Measurements from ENCODE around the gene C1QTNF2. TPM values are rescaled to one million over a fixed set of nuclear protein-coding genes. Genes with fewer than 3 reads are reported as not detected.

The C1QTNF2 gene
- polyA plus RNA-seq, 12 donors = 8.7 to 34.0 (median 22.4) TPM; not detected in 1

DNA sequence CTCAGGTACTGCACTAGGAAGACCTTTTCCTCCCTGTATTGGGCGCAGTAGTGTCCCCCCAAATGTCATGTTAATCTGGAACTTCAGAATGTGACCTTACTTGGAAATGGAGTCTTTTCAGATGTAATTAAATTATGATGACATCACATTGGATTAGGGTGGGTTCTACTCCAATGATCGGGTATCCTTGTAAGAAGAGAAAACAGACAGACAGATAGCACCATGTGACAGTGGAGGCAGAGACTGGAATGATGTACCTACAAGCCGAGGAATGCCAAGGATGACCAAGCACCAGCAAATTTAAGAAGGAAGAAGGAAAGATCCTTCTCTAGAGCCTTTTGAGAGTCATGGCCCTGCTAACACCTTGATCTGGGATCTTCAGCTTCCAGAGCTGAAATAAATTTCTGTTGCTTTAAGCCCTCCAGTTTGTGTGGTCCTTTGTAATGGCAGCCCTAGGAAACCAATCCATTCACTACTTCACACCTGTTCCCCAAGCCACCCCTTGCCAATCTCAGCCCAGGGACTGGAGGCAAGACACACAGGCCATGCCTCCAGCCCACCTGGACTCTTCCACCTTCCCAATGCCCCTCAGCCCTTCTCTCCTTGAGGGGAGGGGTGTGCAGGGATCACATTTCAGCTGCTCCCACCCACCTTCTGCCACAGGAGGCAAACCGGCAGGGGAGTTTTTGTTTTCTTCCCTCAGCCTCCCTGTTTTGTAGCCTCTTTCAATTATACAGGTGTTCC is 59.7 kb downstream of the C1QTNF2 start:
- no peak for DNase-seq

DNA sequence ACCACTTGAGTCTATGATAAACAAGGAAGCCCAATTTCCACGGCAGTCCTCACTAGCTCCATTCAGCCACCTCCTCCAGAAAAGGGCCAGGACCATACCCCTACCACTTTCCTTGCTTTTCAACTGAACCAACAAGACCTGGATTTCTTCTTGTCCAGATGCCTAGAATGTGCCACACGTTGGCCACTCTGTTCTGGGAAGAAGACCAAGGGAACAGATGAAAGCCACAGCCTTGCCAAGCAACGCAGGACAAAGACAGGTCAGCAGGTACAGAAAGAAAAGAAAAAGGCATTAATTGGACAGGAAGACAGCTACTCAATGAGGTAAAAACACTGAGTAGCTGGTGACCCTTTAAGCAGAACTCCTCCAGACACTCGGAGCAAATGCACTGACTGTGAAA is 60.3 kb downstream of the C1QTNF2 start:
- no peak for DNase-seq

DNA sequence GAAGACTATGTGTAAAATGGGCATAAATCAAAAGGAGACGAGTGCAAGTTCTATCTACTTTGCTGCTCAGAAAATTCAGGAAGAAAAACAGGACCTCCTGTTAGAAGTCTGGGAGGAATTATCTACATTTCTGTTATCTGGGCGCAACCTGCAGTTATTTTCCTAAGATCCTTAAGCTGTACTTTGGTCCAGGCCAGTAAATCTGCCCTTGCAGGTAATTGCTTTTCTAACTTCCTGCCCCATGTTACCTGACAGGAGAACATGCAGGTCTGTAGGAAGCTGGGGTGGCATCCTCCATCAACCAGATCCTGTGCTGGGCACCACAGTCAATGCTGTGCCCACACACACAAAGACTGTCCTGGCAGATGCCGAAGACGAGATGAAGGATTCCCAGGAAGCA is 63.7 kb downstream of the C1QTNF2 start:
- DNase-seq = no peak

DNA sequence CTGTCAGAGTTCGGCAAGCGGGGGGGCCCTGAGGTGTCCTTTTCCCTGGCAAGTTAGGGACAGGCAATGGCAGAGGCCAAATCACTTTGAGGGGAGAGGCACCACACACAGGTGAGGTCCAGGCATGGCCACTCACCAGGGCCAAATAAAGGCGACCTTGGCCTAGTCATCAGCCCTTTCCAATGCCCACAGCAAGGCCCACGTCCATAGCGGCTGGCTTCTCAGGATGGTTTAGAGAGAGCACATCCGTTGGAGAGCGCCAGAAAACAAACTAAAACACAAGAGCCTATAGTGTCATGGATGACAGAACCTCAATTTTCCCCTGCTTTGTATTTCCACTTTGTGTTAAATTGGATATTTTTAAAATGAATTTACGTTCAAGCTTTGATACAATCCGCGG is 65.1 kb downstream of the C1QTNF2 start:
- DNase-seq = no peak

DNA sequence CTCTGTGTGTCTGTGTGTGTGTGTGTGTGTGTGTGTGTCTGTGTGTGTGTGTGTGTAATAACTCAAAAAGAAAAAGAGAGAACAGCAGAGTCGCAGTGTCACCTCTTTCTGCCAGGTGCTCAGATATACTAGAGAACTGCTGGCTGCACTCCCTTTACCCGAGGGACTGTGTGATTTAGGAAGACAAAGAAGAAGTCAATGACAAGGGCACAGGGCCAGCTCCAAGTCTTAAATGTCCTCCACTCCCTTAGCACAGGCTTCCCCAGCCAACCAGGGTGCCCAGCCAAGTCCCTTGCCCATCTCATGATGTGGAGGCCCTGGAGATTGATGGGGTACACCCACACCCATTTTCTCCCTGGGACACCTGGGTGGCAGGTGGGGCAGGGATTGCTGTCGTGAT is 66.7 kb downstream of the C1QTNF2 start:
- no peak for DNase-seq

DNA sequence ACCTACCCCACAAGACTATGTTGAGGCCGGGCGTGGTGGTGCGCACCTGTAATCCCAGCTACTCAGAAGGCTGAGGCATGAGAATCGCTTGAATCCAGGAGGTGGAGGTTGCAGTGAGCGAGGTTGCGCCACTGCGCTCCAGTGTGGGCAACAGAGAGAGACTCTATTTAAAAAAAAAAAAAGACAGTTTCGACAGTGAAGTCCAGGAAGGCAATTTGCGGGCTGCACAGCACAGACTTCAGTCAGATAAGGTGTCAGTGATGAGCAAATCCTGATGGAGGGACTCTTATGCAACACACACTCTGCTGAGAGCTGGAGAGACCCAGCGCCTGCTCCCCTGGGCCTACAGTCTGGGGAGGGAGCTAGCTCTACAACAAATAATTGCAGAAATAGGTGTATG is 72.2 kb downstream of the C1QTNF2 start:
- no peak for DNase-seq

DNA sequence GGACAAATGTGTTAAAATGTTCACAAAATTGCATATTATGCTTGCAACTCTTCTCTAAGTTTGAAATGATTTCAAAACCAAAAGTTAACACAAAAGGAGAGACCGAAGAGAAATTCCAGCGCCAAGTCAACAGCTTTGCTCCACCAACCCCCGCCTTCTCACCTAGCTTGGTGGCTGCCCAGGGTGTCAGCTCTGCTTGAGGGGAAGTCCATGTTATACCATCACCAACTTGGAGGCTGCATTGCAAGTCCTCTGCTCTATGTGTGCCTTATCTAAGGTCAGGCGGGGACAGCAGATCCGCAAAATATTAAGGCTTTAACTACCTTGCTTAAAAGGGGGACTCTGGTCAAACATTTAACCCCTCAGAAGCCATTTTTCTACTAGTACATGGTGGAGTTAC is 72.7 kb downstream of the C1QTNF2 start:
- no peak for DNase-seq

Other genes starting within 250 kb of the C1QTNF2 start
- gene FABP6, start 141.1 kb downstream of the C1QTNF2 start, polyA plus RNA-seq (ENCODE audit: insufficient read length in 12 of 12) = under 1 TPM in 2 of 12 donors, not detected in 10; 0.18 to 0.30 TPM
- 10 to 100 TPM in 1 of 12 donors, 1 to 10 TPM in 10, not detected in 1; 4.3 to 10.4 (median 5.9) TPM for gene CCNJL, start 58.1 kb downstream of the C1QTNF2 start, polyA plus RNA-seq (ENCODE audit: insufficient read length in 12 of 12)
- gene FAM200C, start 29.4 kb upstream of the C1QTNF2 start, polyA plus RNA-seq (ENCODE audit: insufficient read length in 12 of 12) = 10 to 100 TPM in 8 of 12 donors, 1 to 10 TPM in 3, not detected in 1; 6.1 to 16.3 (median 10.8) TPM
- 10 to 100 TPM in 11 of 12 donors, not detected in 1; 33.5 to 54.1 (median 41.9) TPM for gene SLU7, start 48.5 kb upstream of the C1QTNF2 start, polyA plus RNA-seq (ENCODE audit: insufficient read length in 12 of 12)
- gene PTTG1, start 51.2 kb upstream of the C1QTNF2 start, polyA plus RNA-seq (ENCODE audit: insufficient read length in 12 of 12) = 10 to 100 TPM in 11 of 12 donors, not detected in 1; 17.0 to 55.8 (median 37.8) TPM

All from muscle of arm (tissue), 12 donors.